22Rv1 (cell line): Measurements from ENCODE around the gene KIDINS220.

Source experiments
- ZFX ChIP-seq: fragments of 450-650 bp; IDR thresholded peaks from 2 replicates; pipeline ENCODE4 v1.6.1; 2017; ENCODE audit warnings: antibody characterized with exemption, borderline replicate concordance
- TF ChIP-seq, protein P1 (sequence below): fragments of 450-650 bp; IDR thresholded peaks from 2 replicates; pipeline ENCODE4 v1.5.1; 2017; ENCODE audit warnings: mild to moderate bottlenecking

DNA sequence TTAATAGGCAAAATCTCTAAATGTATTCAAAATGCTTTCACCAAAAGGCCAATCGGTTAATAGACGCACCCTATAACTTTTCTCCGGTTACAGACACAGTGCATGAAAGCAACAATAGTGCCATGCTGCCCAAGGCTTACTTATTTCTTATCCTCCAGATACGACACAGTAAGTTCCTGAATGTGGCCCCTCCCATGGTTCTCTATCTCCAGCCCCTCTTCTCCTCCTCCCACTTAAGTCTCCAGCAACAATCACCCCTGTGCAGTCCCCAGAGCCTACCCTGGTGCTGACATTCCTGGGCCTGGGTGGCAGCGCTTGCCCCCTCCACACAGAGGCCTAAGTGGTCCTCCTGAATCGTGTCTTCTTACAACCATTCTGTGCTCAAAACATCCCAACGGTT is 3.6 kb downstream of the KIDINS220 start:
- TF ChIP-seq, protein P1, sequence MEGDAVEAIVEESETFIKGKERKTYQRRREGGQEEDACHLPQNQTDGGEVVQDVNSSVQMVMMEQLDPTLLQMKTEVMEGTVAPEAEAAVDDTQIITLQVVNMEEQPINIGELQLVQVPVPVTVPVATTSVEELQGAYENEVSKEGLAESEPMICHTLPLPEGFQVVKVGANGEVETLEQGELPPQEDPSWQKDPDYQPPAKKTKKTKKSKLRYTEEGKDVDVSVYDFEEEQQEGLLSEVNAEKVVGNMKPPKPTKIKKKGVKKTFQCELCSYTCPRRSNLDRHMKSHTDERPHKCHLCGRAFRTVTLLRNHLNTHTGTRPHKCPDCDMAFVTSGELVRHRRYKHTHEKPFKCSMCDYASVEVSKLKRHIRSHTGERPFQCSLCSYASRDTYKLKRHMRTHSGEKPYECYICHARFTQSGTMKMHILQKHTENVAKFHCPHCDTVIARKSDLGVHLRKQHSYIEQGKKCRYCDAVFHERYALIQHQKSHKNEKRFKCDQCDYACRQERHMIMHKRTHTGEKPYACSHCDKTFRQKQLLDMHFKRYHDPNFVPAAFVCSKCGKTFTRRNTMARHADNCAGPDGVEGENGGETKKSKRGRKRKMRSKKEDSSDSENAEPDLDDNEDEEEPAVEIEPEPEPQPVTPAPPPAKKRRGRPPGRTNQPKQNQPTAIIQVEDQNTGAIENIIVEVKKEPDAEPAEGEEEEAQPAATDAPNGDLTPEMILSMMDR: no peak
- no peak for TF ChIP-seq ZFX
